Endothelial cell (in vitro differentiated cells): Measurements from ENCODE around the gene ZNF26. TPM values are rescaled to one million over a fixed set of nuclear protein-coding genes. Genes with fewer than 3 reads are reported as not detected.
"Not testable (repeated sequence)": the region's sequence is repeated elsewhere in the genome, so short reads cannot be mapped to it uniquely, and the experiment has no call there.

Experiments used
- DNase-seq: peaks from one replicate; pipeline ENCODE4 v3.0.0; 2021; ENCODE audit warnings: low spot score
- H3K27ac Mint-ChIP-seq: one replicate; pipeline ENCODE4 v1.8.0; 2021; ENCODE audit warnings: mixed read lengths, inconsistent platforms; ENCODE audit not compliant: unreplicated experiment
- H3K27me3 Mint-ChIP-seq: one replicate; pipeline ENCODE4 v1.8.0; 2021; ENCODE audit warnings: mild to moderate bottlenecking, moderate library complexity, mixed read lengths, inconsistent platforms; ENCODE audit not compliant: unreplicated experiment
- H3K36me3 Mint-ChIP-seq: one replicate; pipeline ENCODE4 v1.8.0; 2021; ENCODE audit warnings: mild to moderate bottlenecking, low read depth, mixed read lengths, inconsistent platforms; ENCODE audit not compliant: unreplicated experiment
- H3K4me1 Mint-ChIP-seq: one replicate; pipeline ENCODE4 v1.8.0; 2021; ENCODE audit warnings: mild to moderate bottlenecking, mixed read lengths, inconsistent platforms; ENCODE audit not compliant: unreplicated experiment
- H3K4me3 Mint-ChIP-seq: one replicate; pipeline ENCODE4 v1.8.0; 2021; ENCODE audit warnings: mild to moderate bottlenecking, mixed read lengths, inconsistent platforms; ENCODE audit not compliant: unreplicated experiment
- H3K9me3 Mint-ChIP-seq: one replicate; pipeline ENCODE4 v1.8.0; 2021; ENCODE audit warnings: mixed read lengths, inconsistent platforms; ENCODE audit not compliant: unreplicated experiment
- total RNA-seq: library from RNA; stranded (reverse); fragmentation: NEBNext Ultra II Directional; extraction: Animal tissue kit (Norgen Biotek cat#: 25700); gene quantifications from one replicate; pipeline ENCODE4 v1.2.1, GENCODE V29; 2021; ENCODE audit not compliant: unreplicated experiment
- TF ChIP-seq, protein P1 (sequence below): fragments of 200-600 bp; sonication (generic); IDR thresholded peaks from one replicate; pipeline ENCODE4 v1.5.0; 2021; ENCODE audit warnings: antibody characterized with exemption; ENCODE audit not compliant: unreplicated experiment

The ZNF26 gene
- total RNA-seq, 1 donor from 2014 or later: 13.5 TPM

DNA sequence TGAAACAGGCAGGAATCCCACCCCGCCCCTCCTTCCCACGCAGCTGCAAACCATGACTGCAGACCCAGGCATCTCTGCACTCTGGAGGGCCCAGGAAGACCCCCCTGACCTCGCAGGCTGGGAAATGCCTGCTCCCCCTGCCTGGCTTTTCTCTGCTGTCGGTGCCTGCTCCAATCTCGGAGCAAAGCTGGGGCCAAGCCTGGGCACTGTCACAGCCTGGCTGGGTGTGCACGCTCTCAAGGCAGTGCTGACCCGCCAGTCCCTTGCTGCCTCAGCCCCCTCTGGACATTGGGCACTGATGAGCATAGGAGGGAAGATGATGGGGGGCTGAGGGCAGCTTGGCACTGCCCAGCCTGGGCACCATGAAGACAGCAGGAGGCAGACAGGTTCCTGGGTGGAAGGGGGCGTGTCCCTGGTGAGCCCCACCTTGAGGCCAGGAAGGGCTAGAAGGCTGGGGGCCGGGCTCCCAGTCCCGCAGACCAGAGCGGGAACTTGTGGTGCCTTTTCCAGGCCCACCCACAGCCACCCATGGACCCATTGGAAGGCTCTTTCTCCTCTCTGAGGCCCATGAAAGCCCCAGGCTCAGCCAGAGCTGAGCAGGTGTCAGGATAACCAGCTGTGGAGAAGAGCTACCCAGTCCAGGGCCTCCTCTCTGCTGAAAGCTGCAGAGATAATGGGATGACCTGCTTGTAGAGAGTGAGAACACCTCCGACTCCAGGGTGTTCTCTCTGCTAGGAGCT is 19.3 kb upstream of the ZNF26 start:
- TF ChIP-seq, protein P1, sequence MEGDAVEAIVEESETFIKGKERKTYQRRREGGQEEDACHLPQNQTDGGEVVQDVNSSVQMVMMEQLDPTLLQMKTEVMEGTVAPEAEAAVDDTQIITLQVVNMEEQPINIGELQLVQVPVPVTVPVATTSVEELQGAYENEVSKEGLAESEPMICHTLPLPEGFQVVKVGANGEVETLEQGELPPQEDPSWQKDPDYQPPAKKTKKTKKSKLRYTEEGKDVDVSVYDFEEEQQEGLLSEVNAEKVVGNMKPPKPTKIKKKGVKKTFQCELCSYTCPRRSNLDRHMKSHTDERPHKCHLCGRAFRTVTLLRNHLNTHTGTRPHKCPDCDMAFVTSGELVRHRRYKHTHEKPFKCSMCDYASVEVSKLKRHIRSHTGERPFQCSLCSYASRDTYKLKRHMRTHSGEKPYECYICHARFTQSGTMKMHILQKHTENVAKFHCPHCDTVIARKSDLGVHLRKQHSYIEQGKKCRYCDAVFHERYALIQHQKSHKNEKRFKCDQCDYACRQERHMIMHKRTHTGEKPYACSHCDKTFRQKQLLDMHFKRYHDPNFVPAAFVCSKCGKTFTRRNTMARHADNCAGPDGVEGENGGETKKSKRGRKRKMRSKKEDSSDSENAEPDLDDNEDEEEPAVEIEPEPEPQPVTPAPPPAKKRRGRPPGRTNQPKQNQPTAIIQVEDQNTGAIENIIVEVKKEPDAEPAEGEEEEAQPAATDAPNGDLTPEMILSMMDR: no peak
- Mint-ChIP-seq H3K9me3 (peaks cover 27% of the 10 kb centered on the region), H3K4me3 (no peak overlapping the region), H3K4me1 (no peaks in the 10 kb centered on the region), H3K27ac (no peak overlapping the region), H3K36me3 (peaks cover 28% of the 10 kb centered on the region), H3K27me3 (peaks cover 7% of the 10 kb centered on the region)
- DNase-seq: no peak

DNA sequence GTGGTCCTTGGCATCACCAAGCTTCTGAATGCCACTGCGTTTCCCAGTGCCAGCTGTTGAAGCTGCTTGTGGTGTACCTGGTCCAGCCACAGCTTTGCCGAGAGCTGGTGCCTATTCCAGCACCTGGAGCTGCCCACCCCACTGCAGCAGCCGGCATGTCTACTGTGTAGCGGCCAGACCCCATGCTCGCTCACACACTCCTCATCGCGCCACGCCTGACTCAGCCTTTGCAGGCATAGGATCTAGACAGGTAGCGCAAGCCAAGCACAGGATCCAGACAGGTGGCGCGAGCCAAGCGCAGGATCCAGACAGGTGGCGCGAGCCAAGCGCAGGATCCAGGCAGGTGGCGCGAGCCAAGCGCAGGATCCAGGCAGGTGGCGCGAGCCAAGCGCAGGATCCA is 18.4 kb upstream of the ZNF26 start:
- TF ChIP-seq, protein P1: no peak
- peaks cover 7% of the 10 kb centered on the region for H3K27me3 Mint-ChIP-seq
- DNase-seq: no peak
- H3K4me3 Mint-ChIP-seq: no peak overlapping the region
- peaks cover 33% of the 10 kb centered on the region for H3K36me3 Mint-ChIP-seq
- H3K9me3 Mint-ChIP-seq: peaks cover 34% of the 10 kb centered on the region
- H3K4me1 Mint-ChIP-seq: no peaks in the 10 kb centered on the region
- no peak overlapping the region for H3K27ac Mint-ChIP-seq

DNA sequence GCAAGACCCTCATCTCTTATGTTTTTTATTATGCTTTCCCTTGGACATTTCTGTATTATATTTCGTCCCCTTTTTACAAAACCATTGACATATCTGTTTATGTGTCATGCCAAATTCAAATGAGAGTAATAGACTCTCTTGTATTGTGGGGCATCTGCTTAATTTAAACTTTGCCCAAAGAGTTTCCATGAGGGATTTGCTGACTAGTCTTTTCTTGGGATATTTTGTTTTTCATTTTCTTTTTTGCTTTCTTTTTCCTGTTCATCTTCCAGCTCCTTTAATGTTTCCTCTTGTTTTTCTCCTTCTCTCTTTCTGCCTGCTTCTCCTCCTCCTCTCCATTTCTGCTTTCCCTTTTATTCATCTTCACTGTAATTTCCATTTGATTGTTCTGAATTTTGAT is 13.8 kb upstream of the ZNF26 start:
- TF ChIP-seq, protein P1: no peak
- no peak overlapping the region for H3K4me3 Mint-ChIP-seq
- peaks cover 32% of the 10 kb centered on the region for H3K9me3 Mint-ChIP-seq
- DNase-seq: no peak
- H3K36me3 Mint-ChIP-seq: peaks cover 27% of the 10 kb centered on the region
- no peaks in the 10 kb centered on the region for H3K4me1 Mint-ChIP-seq
- H3K27me3 Mint-ChIP-seq: peaks cover 2% of the 10 kb centered on the region
- H3K27ac Mint-ChIP-seq: no peak overlapping the region

DNA sequence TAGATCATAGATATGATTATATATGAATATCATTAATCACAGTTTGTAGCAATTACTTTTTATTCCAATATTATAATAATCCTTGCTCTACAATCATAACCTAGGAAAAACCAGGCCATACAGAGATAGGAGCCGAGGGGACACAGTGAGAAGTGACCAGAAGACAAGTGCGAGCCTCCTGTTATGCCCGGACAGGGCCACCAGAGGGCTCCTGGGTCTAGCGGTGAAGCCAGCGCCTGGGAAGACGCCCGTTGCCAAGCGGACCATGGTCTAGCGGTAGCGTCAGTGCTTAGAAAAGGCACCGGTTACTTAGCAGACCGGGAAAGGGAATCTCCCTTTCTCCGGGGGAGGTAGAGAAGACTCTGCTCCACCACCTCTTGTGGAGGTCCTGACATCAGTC is 9.3 kb upstream of the ZNF26 start:
- H3K4me1 Mint-ChIP-seq, DNase-seq, H3K27me3 Mint-ChIP-seq, H3K27ac Mint-ChIP-seq, H3K4me3 Mint-ChIP-seq: not testable (repeated sequence)
- H3K36me3 Mint-ChIP-seq: peaks cover 19% of the 10 kb centered on the region
- H3K9me3 Mint-ChIP-seq: peaks cover 41% of the 10 kb centered on the region

DNA sequence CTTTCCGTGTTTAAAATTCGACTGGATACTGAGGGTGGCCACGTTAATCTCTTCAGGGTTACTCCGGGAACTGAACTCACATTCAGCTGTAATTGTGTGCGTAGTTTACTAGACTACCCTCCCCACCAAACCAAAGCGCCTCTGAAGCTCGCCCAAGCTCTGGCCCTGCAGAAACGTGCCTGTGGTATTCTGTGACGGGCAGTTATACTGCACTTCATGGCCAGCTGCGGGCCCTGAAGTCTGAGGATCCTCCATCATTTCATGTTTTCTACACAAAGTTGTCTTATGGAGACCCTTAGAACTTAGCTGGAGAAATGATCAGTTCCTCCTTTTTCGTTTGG is 688 bp downstream of the ZNF26 start:
- DNase-seq: no peak
- Mint-ChIP-seq H3K4me1 (peaks cover 12% of the 10 kb centered on the region), H3K27me3 (peaks cover 2% of the 10 kb centered on the region), H3K4me3 (peak overlapping the region; percentile 94), H3K9me3 (peaks cover 19% of the 10 kb centered on the region), H3K27ac (peak overlapping the region; percentile 0), H3K36me3 (peaks cover 38% of the 10 kb centered on the region)
- TF ChIP-seq, protein P1: no peak
